Gastroesophageal sphincter (tissue), 4 donors: ENCODE measurements around the gene CCNC. TPM values are rescaled to one million over a fixed set of nuclear protein-coding genes. Genes with fewer than 3 reads are reported as not detected.

Experiments
- ATAC-seq: fragments of 150-250 bp; one replicate; pipeline ENCODE4 v1.9.1; 2016; ENCODE audit warnings: mild to moderate bottlenecking, moderate library complexity
- H3K27ac ChIP-seq, 4 donors: fragments of 200-600 bp; sonication (generic) in 3 of 4; 1 replicate in 3 of 4; 2 replicates in 1 of 4; pipeline ENCODE4 v1.5.1; 2016 to 2019
- H3K27me3 ChIP-seq: fragments of 200-600 bp; sonication (generic); one replicate; pipeline ENCODE4 v1.5.1; 2019
- H3K36me3 ChIP-seq, 2 donors: fragments of 200-600 bp; sonication (generic); one replicate each; pipeline ENCODE4 v1.5.1; 2019; ENCODE audit warnings: control low read depth in 1 of 2
- H3K4me1 ChIP-seq, 3 donors: fragments of 200-600 bp; sonication (generic); 1 replicate in 2 of 3; 2 replicates in 1 of 3; pipeline ENCODE4 v1.5.1; 2016 to 2019; ENCODE audit warnings: control low read depth in 2 of 3
- H3K4me3 ChIP-seq, 2 donors: fragments of 200-600 bp; sonication (generic); one replicate each; pipeline ENCODE4 v1.5.1; 2019; ENCODE audit warnings: mild to moderate bottlenecking in 1 of 2, moderate library complexity in 1 of 2
- H3K9me3 ChIP-seq, 3 donors: fragments of 200-600 bp; sonication (generic); one replicate each; pipeline ENCODE4 v1.5.1; 2017 to 2019; ENCODE audit warnings: control low read depth in 2 of 3
- EP300 ChIP-seq: sonication (generic); formaldehyde crosslinking; IDR thresholded peaks from one replicate; pipeline ENCODE4 v1.6.1; 2017; ENCODE audit warnings: antibody characterized with exemption, mild to moderate bottlenecking
- POLR2A ChIP-seq, 2 donors: fragments of 450-650 bp; IDR thresholded peaks; one replicate each; pipeline ENCODE4 v1.6.1; 2017; ENCODE audit warnings: antibody characterized with exemption in 2 of 2, mild to moderate bottlenecking in 2 of 2, moderate library complexity in 1 of 2
- POLR2AphosphoS5 ChIP-seq: sonication (generic); formaldehyde crosslinking; IDR thresholded peaks from one replicate; pipeline ENCODE4 v1.6.1; 2017; ENCODE audit warnings: antibody characterized with exemption
- WGBS, 2 donors: methylation state at CpG; one replicate each; pipeline ENCODE4 v1.1.5; 2018; ENCODE audit warnings: low coverage in 1 of 2; 5-methylcytosine and 5-hydroxymethylcytosine counted together
- total RNA-seq, 4 donors: library from RNA; depleted of rRNA; stranded (reverse); fragments of >200 nt; gene quantifications; one replicate each; pipeline ENCODE4 v1.1.0, GENCODE V29; 2016
- TF ChIP-seq, protein P1 (sequence below), 4 experiments: fragments of 200-600 bp in 2 of 4; fragments of 450-650 bp in 2 of 4; sonication (generic) in 1 of 4; IDR thresholded peaks; one replicate each; pipeline ENCODE4 v1.5.1; 2017 to 2019; ENCODE audit warnings: antibody characterized with exemption in 4 of 4, mild to moderate bottlenecking in 2 of 4, moderate library complexity in 2 of 4

CCNC gene
- total RNA-seq, 4 donors from 2014 or later: 31.6 to 66.2 (median 40.4) TPM

DNA sequence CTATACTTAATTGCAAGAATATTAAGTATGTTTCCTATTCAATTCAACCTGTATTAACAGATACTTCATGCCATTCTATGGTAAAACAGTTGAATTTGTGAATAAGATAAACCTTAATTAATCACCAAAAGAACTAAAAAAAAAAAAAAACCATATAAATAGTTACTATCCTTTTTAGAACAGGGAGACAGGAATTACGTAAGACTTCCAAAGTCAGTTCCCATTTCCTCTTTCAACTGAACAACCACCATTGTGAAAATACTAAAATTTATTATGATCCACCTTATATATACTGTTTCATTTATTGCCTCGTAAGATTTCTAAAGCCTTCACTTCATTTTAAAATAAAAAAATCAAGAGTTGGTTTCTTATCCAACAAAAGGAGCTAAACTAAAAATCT, 9.4 kb downstream of the CCNC start:
- 79% methylated on average over 2 of the region's 2 CpGs for WGBS, 2 donors
- H3K4me1 ChIP-seq: peaks cover 0 to 3% (median 0%) of the 10 kb centered on the region in 3 donors
- TF ChIP-seq POLR2AphosphoS5 (no peak), POLR2A (IDR thresholded peaks at IDR 0.05) (no peak), EP300 (no peak)
- TF ChIP-seq, protein P1, sequence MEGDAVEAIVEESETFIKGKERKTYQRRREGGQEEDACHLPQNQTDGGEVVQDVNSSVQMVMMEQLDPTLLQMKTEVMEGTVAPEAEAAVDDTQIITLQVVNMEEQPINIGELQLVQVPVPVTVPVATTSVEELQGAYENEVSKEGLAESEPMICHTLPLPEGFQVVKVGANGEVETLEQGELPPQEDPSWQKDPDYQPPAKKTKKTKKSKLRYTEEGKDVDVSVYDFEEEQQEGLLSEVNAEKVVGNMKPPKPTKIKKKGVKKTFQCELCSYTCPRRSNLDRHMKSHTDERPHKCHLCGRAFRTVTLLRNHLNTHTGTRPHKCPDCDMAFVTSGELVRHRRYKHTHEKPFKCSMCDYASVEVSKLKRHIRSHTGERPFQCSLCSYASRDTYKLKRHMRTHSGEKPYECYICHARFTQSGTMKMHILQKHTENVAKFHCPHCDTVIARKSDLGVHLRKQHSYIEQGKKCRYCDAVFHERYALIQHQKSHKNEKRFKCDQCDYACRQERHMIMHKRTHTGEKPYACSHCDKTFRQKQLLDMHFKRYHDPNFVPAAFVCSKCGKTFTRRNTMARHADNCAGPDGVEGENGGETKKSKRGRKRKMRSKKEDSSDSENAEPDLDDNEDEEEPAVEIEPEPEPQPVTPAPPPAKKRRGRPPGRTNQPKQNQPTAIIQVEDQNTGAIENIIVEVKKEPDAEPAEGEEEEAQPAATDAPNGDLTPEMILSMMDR (IDR thresholded peaks at IDR 0.05): no peak
- H3K9me3 ChIP-seq: no peaks in the 10 kb centered on the region
- H3K27me3 ChIP-seq: no peaks in the 10 kb centered on the region
- H3K27ac ChIP-seq: no peak overlapping the region
- no peak for ATAC-seq
- peaks cover 3 to 68% of the 10 kb centered on the region in 2 donors for H3K36me3 ChIP-seq
- H3K4me3 ChIP-seq: no peak overlapping the region

GRCh38 chr6:99553888-99554287, 14.6 kb downstream of the CCNC start:
- Histone ChIP-seq H3K9me3 (no peaks in the 10 kb centered on the region), H3K4me3 (no peak overlapping the region), H3K36me3 (peaks cover 0 to 84% of the 10 kb centered on the region in 2 donors), H3K27me3 (no peaks in the 10 kb centered on the region), H3K4me1 (no peaks in the 10 kb centered on the region), H3K27ac (no peak overlapping the region)
- no peak for ATAC-seq
- TF ChIP-seq EP300: no peak
- TF ChIP-seq POLR2AphosphoS5: no peak
- TF ChIP-seq POLR2A (IDR thresholded peaks at IDR 0.05): no peak
- TF ChIP-seq, protein P1 (IDR thresholded peaks at IDR 0.05): no peak
- WGBS, 2 donors: 93 to 100% methylated on average over 1 to 2 of the region's 2 CpGs

- no peaks in the 10 kb centered on the region for H3K4me1 ChIP-seq
- WGBS, 2 donors: 57 to 95% methylated on average over 3 of the region's 3 CpGs
- no peak overlapping the region for H3K4me3 ChIP-seq
- TF ChIP-seq POLR2A (IDR thresholded peaks at IDR 0.05) (no peak), EP300 (no peak), POLR2AphosphoS5 (no peak)
- TF ChIP-seq, protein P1 (IDR thresholded peaks at IDR 0.05): no peak
- peaks cover 0 to 85% of the 10 kb centered on the region in 2 donors for H3K36me3 ChIP-seq
- H3K27ac ChIP-seq: no peak overlapping the region
- no peaks in the 10 kb centered on the region for H3K27me3 ChIP-seq
- ATAC-seq: no peak
- H3K9me3 ChIP-seq: no peaks in the 10 kb centered on the region
Observed at GRCh38 chr6:99550046-99550748, 18.3 kb downstream of the CCNC start.

- WGBS, 2 donors: 87 to 88% methylated on average over 4 of the region's 4 CpGs
- H3K9me3 ChIP-seq: no peaks in the 10 kb centered on the region
- ATAC-seq: no peak
- H3K4me3 ChIP-seq: no peak overlapping the region
- no peak for TF ChIP-seq POLR2AphosphoS5
- TF ChIP-seq, protein P1 (IDR thresholded peaks at IDR 0.05): no peak
- TF ChIP-seq POLR2A (IDR thresholded peaks at IDR 0.05): no peak
- no peak for TF ChIP-seq EP300
- H3K27me3 ChIP-seq: no peaks in the 10 kb centered on the region
- H3K27ac ChIP-seq: no peak overlapping the region
- H3K36me3 ChIP-seq: peaks cover 0 to 80% of the 10 kb centered on the region in 2 donors
- H3K4me1 ChIP-seq: no peaks in the 10 kb centered on the region
Observed at GRCh38 chr6:99548706-99549105, 19.8 kb downstream of the CCNC start.

DNA sequence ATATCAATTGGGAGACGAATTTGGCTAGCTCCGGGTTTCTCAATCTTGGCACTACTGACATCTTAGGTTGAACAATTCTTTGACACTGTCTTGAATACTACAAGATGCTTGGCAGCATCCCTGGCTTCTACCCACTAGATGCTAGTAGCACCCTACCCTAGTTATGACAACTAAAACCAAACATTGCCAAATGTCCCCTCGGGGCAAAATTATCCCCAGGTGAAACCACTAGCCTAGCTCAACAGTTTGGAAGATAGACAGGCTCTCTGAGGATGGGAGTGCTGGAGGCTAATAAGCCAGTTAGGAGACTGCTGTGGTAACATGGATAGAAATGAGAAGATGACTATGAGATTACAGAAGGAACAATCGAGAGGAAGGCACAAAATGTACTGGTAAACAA, 20.9 kb downstream of the CCNC start:
- 81 to 95% methylated on average over 3 of the region's 4 CpGs for WGBS, 2 donors
- no peak overlapping the region for H3K4me3 ChIP-seq
- H3K36me3 ChIP-seq: peaks cover 0 to 77% of the 10 kb centered on the region in 2 donors
- H3K27ac ChIP-seq: no peak overlapping the region
- H3K27me3 ChIP-seq: no peaks in the 10 kb centered on the region
- ATAC-seq: no peak
- no peaks in the 10 kb centered on the region for H3K9me3 ChIP-seq
- TF ChIP-seq EP300 (no peak), POLR2AphosphoS5 (no peak), POLR2A (IDR thresholded peaks at IDR 0.05) (no peak)
- TF ChIP-seq, protein P1 (IDR thresholded peaks at IDR 0.05): no peak
- no peaks in the 10 kb centered on the region for H3K4me1 ChIP-seq
